GM23338 (cell line): Measurements from ENCODE around the gene PRSS56. TPM values are rescaled to one million over a fixed set of nuclear protein-coding genes. Genes with fewer than 3 reads are reported as not detected.

Source experiments
- ATAC-seq: fragments of 200-7000 bp; cut with Tn5 transposase; 3 replicates; pipeline ENCODE4 v1.9.1; 2020
- DNase-seq: peaks from one replicate; pipeline ENCODE4 v3.0.0-alpha.2; 2015; ENCODE audit warnings: low spot score
- H2AFZ ChIP-seq: fragments of 200-600 bp; sonication (generic); 2 replicates; pipeline ENCODE4 v1.8.0; 2016; ENCODE audit warnings: antibody characterized with exemption, mild to moderate bottlenecking, moderate library complexity
- H3F3A ChIP-seq: fragments of 200-600 bp; sonication (generic); replicated peaks from 2 replicates; pipeline ENCODE4 v1.8.0; 2017; ENCODE audit warnings: antibody characterized with exemption, mixed run types, low read depth
- H3K27ac ChIP-seq: fragments of 200-600 bp; sonication (generic); 2 replicates; pipeline ENCODE4 v1.6.1; 2016; ENCODE audit warnings: low read depth
- H3K27me3 ChIP-seq: fragments of 200-600 bp; sonication (generic); 2 replicates; pipeline ENCODE4 v1.8.0; 2016; ENCODE audit warnings: mild to moderate bottlenecking, mixed run types, moderate library complexity; ENCODE audit not compliant: insufficient read depth
- H3K36me3 ChIP-seq: fragments of 200-600 bp; sonication (generic); 2 replicates; pipeline ENCODE4 v1.8.0; 2016; ENCODE audit warnings: mild to moderate bottlenecking; ENCODE audit not compliant: insufficient read depth
- H3K4me1 ChIP-seq: fragments of 200-600 bp; sonication (generic); 2 replicates; pipeline ENCODE4 v1.8.0; 2016; ENCODE audit warnings: mild to moderate bottlenecking, moderate library complexity; ENCODE audit not compliant: insufficient read depth
- H3K4me2 ChIP-seq: fragments of 200-600 bp; sonication (generic); 2 replicates; pipeline ENCODE4 v1.7.1; 2017; ENCODE audit warnings: mixed run types
- H3K4me3 ChIP-seq: fragments of 200-600 bp; sonication (generic); 2 replicates; pipeline ENCODE4 v1.6.1; 2016; ENCODE audit warnings: mixed run types
- H3K79me2 ChIP-seq: fragments of 200-600 bp; sonication (generic); replicated peaks from 2 replicates; pipeline ENCODE4 v1.8.0; 2017; ENCODE audit warnings: mild to moderate bottlenecking; ENCODE audit not compliant: insufficient read depth
- H3K9me2 ChIP-seq: fragments of 200-600 bp; sonication (generic); 2 replicates; pipeline ENCODE4 v1.8.0; 2017; ENCODE audit not compliant: insufficient read depth
- H4K20me1 ChIP-seq: fragments of 200-600 bp; sonication (generic); replicated peaks from 2 replicates; pipeline ENCODE4 v1.8.0; 2017; ENCODE audit warnings: mild to moderate bottlenecking; ENCODE audit not compliant: insufficient read depth
- H3K27ac Mint-ChIP-seq: 2 replicates; pipeline ENCODE4 v1.8.0; 2020; ENCODE audit warnings: inconsistent platforms, mild to moderate bottlenecking, moderate library complexity, mixed read lengths
- H3K27me3 Mint-ChIP-seq: 3 replicates; pipeline ENCODE4 v1.8.0; 2022; ENCODE audit warnings: low read depth, mild to moderate bottlenecking, moderate library complexity, mixed read lengths, inconsistent platforms; ENCODE audit not compliant: insufficient read depth, poor library complexity
- H3K36me3 Mint-ChIP-seq: 3 replicates; pipeline ENCODE4 v1.8.0; 2021; ENCODE audit warnings: low read depth, mild to moderate bottlenecking, inconsistent platforms, moderate library complexity, mixed read lengths
- H3K4me1 Mint-ChIP-seq: 3 replicates; pipeline ENCODE4 v1.8.0; 2020; ENCODE audit warnings: mild to moderate bottlenecking, inconsistent platforms, mixed read lengths
- H3K4me3 Mint-ChIP-seq: 3 replicates; pipeline ENCODE4 v1.8.0; 2021; ENCODE audit warnings: moderate library complexity, mild to moderate bottlenecking, inconsistent platforms, mixed read lengths
- H3K9me3 Mint-ChIP-seq: 3 replicates; pipeline ENCODE4 v1.8.0; 2020; ENCODE audit warnings: moderate library complexity, mild to moderate bottlenecking, inconsistent platforms, mixed read lengths
- REST ChIP-seq: IDR thresholded peaks from one replicate; pipeline ENCODE4 v1.6.1; 2018; ENCODE audit warnings: antibody characterized with exemption; ENCODE audit not compliant: unreplicated experiment
- STAT1 ChIP-seq: IDR thresholded peaks from one replicate; pipeline ENCODE4 v1.6.1; 2016; ENCODE audit warnings: antibody characterized with exemption; ENCODE audit not compliant: unreplicated experiment
- ZNF462 ChIP-seq: fragments of 250-450 bp; sonication (Bioruptor Pico); IDR thresholded peaks from 2 replicates; pipeline ENCODE4 v1.5.0; 2020; ENCODE audit warnings: mild to moderate bottlenecking, moderate library complexity
- polyA plus RNA-seq: library from polyadenylated mRNA; unstranded; fragments of >200 nt; fragmentation: Nextera tagmentation; extraction: Ambion mirVana; gene quantifications from 2 replicates; pipeline ENCODE4 v1.2.1, GENCODE V29; 2016
- total RNA-seq: library from RNA; depleted of rRNA; stranded (reverse); fragments of >200 nt; shearing (Covaris generic); gene quantifications from 2 replicates; pipeline ENCODE4 v1.2.3, GENCODE V29; 2014

Gene PRSS56
- total and polyA plus RNA-seq, 2 experiments from 2014 or later = 0.27 to 0.31 TPM

- no peak overlapping the region for H3K27ac ChIP-seq
- no peak overlapping the region for H2AFZ ChIP-seq
- H3K27ac Mint-ChIP-seq = no peak overlapping the region
Observed at GRCh38 chr2:232494542-232494941, 25.6 kb upstream of the PRSS56 start.

More at GRCh38 chr2:232494542-232494941, 25.6 kb upstream of the PRSS56 start:
- H4K20me1 ChIP-seq = no peaks in the 10 kb centered on the region
- peaks cover 26% of the 10 kb centered on the region for H3K27me3 Mint-ChIP-seq
- H3K36me3 Mint-ChIP-seq = no peaks in the 10 kb centered on the region
- H3K79me2 ChIP-seq = no peaks in the 10 kb centered on the region
- DNase-seq = no peak
- TF ChIP-seq ZNF462 (CRISPR knock-in tag) = no peak
- no peak for TF ChIP-seq REST
- TF ChIP-seq STAT1 = no peak
- H3K4me2 ChIP-seq = no peak overlapping the region
- peaks cover 26% of the 10 kb centered on the region for H3K4me1 Mint-ChIP-seq
- ATAC-seq = no peak
- peaks cover 6% of the 10 kb centered on the region; the same call in 1 of the 2 replicates for H3K27me3 ChIP-seq
- no peaks in the 10 kb centered on the region for H3K36me3 ChIP-seq
- no peak overlapping the region for H3K4me3 ChIP-seq
- H3F3A ChIP-seq = no peaks in the 10 kb centered on the region
- H3K4me3 Mint-ChIP-seq = no peak overlapping the region
- H3K4me1 ChIP-seq = peaks cover 4% of the 10 kb centered on the region
- no peaks in the 10 kb centered on the region for H3K9me3 Mint-ChIP-seq
- no peaks in the 10 kb centered on the region for H3K9me2 ChIP-seq
